Esophagus mucosa (tissue), 1 donor: ENCODE results near the gene CLPTM1. TPM values are rescaled to one million over a fixed set of nuclear protein-coding genes. Genes with fewer than 3 reads are reported as not detected.
"Not testable (repeated sequence)": the region's sequence is repeated elsewhere in the genome, so short reads cannot be mapped to it uniquely, and the experiment has no call there.

ENCODE experiments used
- ATAC-seq: fragments of 200-7000 bp; cut with Tn5 transposase; one replicate; pipeline ENCODE4 v1.9.1; 2020
- total RNA-seq: library from RNA; stranded (reverse); gene quantifications from one replicate; pipeline ENCODE4 v1.2.4, GENCODE V29; 2023
- donor health status: DM: yes; HTN: yes; CAD: no.

Gene CLPTM1
- total RNA-seq, result 69.9 TPM

- peak; percentile 93 for ATAC-seq
Measured at GRCh38 chr19:44954649-44955504, at the start of gene CLPTM1. Gene CLPTM1 (plus strand): TSS chr19:44955380. CDS start chr19:44955396, 16 bp downstream.

GRCh38 chr19:44905437-44906160 lies 49.6 kb upstream of the CLPTM1 start, which contains the start of gene APOE:
Gene APOE (plus strand): TSS chr19:44905796. CDS start chr19:44906625, 829 bp downstream.
- ATAC-seq, result peak; percentile 11

GRCh38 chr19:44907613-44908012 lies 47.6 kb upstream of the CLPTM1 start:
- no peak for ATAC-seq

- no peak for ATAC-seq
Measured at GRCh38 chr19:44908074-44908835, 46.9 kb upstream of the CLPTM1 start.

GRCh38 chr19:44908836-44909261 lies 46.3 kb upstream of the CLPTM1 start:
- ATAC-seq, result no peak

GRCh38 chr19:44909775-44910174 lies 45.4 kb upstream of the CLPTM1 start:
- ATAC-seq, result no peak

GRCh38 chr19:44911896-44912295 lies 43.3 kb upstream of the CLPTM1 start:
- not testable (repeated sequence) for ATAC-seq

- ATAC-seq, result no peak
Measured at GRCh38 chr19:44912854-44913253, 42.3 kb upstream of the CLPTM1 start.

- not testable (repeated sequence) for ATAC-seq
Measured at GRCh38 chr19:44913512-44914432, 41.4 kb upstream of the CLPTM1 start.

- ATAC-seq, result peak; percentile 82
Measured at GRCh38 chr19:44914433-44915206, 40.6 kb upstream of the CLPTM1 start, which contains the start of gene APOC1. Gene APOC1 (plus strand): TSS chr19:44914608. CDS start chr19:44914892, 284 bp downstream.

GRCh38 chr19:44924243-44924725 lies 30.9 kb upstream of the CLPTM1 start:
- ATAC-seq, result no peak

- peak; percentile 34 for ATAC-seq
Measured at GRCh38 chr19:44925114-44925891, 29.9 kb upstream of the CLPTM1 start.

- peak; percentile 6 for ATAC-seq
Measured at GRCh38 chr19:44926245-44927077, 28.7 kb upstream of the CLPTM1 start.

- no peak for ATAC-seq
Measured at GRCh38 chr19:44927746-44928145, 27.4 kb upstream of the CLPTM1 start.

GRCh38 chr19:44930088-44930487 lies 25.1 kb upstream of the CLPTM1 start:
- no peak for ATAC-seq

GRCh38 chr19:44931541-44931940 lies 23.6 kb upstream of the CLPTM1 start:
- ATAC-seq, result no peak

- ATAC-seq, result no peak
Measured at GRCh38 chr19:44939668-44940067, 15.5 kb upstream of the CLPTM1 start.

GRCh38 chr19:44942067-44942571 lies 13.1 kb upstream of the CLPTM1 start, which contains the start of gene APOC4:
Gene APOC4 (plus strand): TSS chr19:44942237. CDS start chr19:44942278, 41 bp downstream.
- no peak for ATAC-seq
